Measurements from ENCODE around the gene ZBED1.
"Not testable (repeated sequence)": the region's sequence is repeated elsewhere in the genome, so short reads cannot be mapped to it uniquely, and the experiment has no call there.

Gene ZBED1

DNA sequence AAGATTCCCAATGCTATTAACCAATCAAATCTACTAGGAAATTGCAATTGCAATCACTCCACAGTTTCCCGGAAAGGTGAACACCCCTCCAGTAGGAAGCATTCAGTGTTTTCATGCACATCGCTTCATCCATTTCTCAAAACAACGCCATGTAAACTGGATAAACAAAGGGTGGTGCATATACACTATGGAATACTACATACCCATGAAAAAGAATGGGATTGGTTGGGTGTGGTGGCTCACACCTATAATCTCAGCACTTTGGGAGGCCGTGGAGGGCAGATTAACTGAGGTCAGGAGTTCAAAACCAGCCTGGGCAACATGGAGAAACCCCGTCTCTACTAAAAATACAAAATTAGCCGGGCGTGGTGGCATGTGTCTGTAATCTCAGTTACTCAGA lies 29.1 kb downstream of the ZBED1 start:
- no peak for DNase-seq

DNA sequence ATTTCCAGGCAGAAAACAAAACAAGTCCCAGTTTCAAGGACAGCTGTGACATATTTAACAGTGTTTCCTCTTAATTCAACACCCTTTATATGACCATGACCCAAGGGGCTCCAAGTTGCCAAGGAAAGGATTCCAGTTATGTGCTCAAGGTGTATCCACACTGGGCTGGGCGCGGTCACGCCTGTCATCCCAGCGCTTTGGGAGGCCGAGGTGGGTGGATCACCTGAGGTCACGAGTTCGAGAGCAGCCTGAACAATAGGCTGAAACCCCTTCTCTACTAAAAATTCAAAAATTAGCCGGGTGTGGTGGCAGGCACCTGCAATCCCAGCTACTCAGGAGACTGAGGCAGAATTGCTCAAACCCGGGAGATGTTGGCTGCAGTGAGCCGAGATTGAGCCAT lies 29.6 kb downstream of the ZBED1 start:
- DNase-seq, result not testable (repeated sequence)

- DNase-seq, result not testable (repeated sequence)
Measured at GRCh38 chrX:2469852-2470251, 30.9 kb downstream of the ZBED1 start.

DNA sequence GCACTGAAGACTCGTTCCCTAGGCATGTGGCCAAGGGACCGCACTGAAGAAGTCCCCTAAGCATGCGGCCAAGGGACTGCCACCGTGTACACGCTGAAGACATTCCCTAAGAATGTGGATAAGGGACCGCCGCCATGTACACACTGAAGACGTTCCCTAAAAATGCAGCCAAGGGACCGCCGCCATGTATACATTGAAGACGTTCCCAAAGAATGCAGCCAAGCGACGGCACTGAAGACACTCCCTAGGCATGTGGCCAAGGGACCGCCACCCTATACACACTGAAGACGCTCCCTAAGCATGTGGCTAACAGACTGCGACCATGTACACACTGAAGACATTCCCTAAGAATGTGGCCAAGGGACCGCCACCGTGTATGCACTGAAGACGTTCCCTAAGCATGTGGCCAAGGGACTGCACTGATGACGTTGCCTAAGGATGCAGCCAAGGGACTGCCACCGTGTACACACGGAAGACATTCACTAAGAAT lies 31.5 kb downstream of the ZBED1 start:
- DNase-seq, result no peak

DNA sequence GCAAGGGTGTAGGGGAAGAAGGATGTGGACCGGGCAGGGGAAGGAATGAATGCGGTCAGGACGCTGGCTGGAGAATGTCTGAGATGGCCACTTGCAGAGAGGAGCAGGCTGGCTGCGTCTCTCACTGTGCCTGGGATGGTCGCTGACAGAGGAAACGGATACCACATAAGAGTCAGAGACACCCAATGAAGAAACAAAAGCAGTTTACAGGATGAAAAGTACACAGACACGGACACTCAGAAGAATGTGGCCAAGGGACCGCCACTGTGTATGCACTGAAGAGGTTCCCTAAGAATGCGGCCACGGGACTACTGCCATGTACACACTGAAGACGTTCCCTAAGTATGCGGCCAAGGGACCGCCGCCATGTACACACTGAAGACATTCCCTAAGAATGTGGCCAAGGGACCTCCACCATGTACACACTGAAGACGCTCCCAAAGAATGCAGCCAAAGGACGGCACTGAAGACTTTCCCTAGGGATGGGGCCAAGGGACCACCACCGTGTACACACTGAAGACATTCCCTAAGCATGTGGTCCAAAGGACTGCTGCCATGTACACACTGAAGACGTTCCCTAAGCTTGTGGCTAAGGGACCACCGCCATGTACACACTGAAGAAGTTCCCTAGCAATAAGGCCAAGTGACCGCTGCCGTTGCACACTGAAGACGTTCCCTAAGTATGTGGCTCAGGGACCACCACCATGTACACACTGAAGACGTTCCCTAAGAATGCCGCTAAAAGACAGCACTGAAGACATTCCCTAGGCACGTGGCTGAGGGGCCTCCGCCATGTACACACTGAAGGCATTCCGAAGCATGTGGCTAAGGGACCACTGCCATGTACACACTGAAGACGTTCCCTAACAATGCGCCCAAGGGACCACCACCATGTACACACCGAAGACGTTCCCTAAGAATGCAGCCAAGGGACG lies 32.2 kb downstream of the ZBED1 start:
- no peak for DNase-seq

GRCh38 chrX:2466876-2467656 lies 33.7 kb downstream of the ZBED1 start:
- DNase-seq, result no peak

DNA sequence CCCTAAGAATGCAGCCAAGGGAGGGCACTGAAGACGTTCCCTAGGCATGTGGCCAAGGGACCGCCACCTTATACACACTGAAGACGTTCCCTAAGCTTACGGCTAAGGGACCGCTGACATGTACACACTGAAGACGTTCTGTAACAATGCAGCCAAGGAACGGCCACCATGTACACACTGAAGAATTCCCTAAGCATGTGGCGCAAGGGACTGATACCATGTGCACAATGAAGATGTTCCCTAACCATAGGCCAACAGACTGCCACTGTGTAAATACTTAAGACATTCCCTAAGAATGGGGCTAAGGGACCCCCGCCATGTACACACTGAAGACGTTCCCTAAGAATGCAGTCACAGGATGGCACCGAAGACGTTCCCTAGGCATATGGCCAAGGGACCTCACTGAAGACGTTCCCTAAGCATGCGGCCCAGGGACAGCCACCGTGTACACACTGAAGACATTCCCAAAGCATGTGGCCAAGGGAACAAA lies 36.1 kb downstream of the ZBED1 start:
- DNase-seq, result no peak

- no peak for DNase-seq
Measured at GRCh38 chrX:2463973-2464676, 36.7 kb downstream of the ZBED1 start.

DNA sequence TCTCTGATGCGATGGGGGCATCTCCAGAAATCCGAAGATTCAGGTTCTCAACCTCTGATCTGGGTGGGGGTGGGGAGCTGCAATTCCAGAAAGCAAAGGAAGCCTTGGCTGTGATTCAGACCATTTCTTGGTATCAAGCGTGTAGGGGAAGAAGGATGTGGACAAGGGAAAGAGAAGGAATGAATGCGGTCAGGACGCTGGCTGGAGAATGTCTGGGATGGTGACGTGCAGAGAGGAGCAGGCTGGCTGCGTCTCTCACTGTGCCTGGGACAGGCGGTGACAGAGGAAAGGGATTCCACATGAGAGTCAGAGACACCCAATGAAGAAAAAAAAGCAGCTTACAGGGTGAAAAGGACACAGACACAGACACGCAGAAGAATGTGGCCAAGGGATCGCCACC lies 37.3 kb downstream of the ZBED1 start:
- not testable (repeated sequence) for DNase-seq

- DNase-seq, result no peak
Measured at GRCh38 chrX:2462780-2463179, 38.0 kb downstream of the ZBED1 start.

GRCh38 chrX:2462074-2462473 lies 38.7 kb downstream of the ZBED1 start:
- DNase-seq, result no peak

DNA sequence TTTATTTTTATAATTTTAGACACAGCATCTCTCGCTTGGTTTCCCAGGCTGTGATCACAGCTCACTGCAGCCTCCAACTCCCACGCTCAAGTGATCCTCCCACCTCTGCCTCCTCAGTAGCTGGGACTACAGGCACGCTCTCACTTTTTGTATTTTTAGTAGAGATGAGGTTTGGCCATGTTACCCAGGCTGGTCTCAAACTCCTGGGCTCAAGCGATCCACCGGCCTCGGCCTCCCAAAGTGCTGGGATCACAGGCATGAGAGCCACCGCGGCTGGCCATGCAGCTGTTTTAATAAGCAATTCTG lies 39.1 kb downstream of the ZBED1 start:
- no peak for DNase-seq

DNA sequence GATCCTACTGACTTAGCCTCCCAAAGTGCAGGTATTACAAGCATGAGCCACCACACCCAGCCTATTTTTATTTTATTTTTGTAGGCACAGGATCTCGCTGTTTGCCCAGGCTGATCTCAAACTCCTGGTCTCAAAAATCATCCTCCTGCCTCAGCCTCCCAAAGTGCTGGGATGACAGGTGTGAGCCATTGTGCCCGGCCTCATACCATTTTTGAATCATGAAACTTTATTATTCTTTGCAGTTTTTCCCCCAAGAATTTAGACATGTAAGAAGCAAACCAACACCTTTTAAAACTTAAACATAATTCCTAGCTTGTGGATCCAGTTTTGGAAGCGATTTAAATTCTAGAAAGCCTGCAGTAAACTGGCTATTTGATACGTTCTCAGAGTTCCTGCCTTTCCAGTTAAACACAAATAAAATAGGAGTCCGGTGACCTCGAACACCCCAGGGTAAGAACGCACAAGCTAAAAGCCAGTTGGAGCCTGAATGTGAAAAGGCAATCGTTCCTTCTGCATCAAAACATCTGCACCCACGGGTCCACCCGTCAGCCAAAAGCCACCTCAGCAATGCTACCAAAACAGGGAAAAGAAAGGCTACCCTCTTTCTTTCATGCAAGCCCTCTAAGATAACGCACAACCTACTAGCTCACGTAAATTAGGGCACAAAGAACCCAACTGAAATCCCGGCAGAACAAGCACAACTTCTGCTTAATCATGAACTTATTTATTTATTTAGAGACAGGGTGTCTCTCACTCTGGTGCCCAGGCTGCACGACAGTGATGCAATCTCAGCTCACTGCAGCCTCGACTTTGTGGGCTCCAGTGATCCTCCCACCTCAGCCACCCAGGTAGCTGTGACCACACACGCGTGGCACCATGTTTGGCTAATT lies 39.7 kb downstream of the ZBED1 start:
- not testable (repeated sequence) for DNase-seq

DNA sequence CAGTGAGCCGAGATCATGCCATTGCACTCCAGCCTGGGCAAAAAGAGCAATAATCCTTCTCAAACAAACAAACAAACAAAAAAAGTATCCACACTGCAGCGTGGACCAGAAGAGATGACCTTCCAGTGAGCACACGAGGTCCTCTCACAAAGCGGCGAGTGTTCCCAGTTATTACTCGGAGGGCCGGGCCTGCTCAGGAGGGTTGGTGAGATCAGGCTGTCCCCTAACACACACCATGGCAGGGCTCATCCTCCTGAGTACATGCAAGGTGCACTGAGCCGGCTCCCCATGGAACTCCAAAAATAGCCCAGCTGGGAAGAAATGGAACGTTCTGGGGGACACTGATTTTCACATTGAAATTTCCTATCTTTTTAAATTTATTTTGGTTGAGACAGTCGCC lies 40.7 kb downstream of the ZBED1 start:
- not testable (repeated sequence) for DNase-seq

- no peak for DNase-seq
Measured at GRCh38 chrX:2458309-2458708, 42.5 kb downstream of the ZBED1 start.

GRCh38 chrX:2457289-2458133 lies 43.3 kb downstream of the ZBED1 start:
- no peak for DNase-seq

DNA sequence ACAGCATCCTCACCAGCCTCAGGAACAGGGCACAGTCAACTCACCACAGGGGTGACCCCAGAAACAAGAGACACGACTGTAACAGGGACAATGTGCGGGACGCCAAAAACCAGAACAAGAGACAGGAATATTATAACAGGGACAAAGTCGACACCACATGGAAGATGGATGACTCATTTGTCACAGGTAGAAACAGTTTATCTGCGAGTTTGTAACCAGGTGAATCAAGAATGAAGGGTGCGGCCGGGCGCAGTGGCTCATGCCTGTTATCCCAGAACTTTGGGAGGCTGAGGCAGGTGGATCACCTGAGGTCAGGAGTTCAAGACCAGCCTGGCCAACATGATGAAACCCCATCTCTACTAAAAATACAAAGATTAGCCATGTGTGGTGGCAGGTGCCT lies 44.7 kb downstream of the ZBED1 start:
- not testable (repeated sequence) for DNase-seq

GRCh38 chrX:2454620-2455019 lies 46.2 kb downstream of the ZBED1 start:
- DNase-seq, result not testable (repeated sequence)

GRCh38 chrX:2452799-2453198 lies 48.0 kb downstream of the ZBED1 start:
- no peak for DNase-seq

DNA sequence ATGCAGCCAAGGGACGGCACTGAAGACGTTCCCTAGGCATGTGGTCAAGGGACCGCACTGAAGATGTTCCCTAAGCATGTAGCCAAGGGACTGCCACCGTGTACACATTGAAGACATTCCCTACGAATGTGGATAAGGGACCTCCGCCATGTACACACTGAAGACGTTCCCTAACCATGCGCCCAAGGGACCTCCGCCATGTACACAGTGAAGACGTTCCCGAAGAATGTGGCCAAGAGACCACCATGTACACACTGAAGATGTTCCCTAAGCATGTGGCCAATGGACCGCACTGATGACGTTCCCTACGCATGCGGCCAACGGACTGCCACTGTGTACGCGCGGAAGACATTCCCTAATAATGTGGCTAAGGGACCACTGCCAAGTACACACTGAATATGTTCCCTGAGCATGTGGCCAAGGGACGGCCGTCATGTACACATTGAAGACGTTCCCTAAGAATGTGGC lies 48.4 kb downstream of the ZBED1 start:
- DNase-seq, result no peak
